NCI-H748 (cell line): ENCODE results near the gene SALL2.
"Not testable (repeated sequence)": the region's sequence is repeated elsewhere in the genome, so short reads cannot be mapped to it uniquely, and the experiment has no call there.

Experiments used
- DNase-seq: peaks from one replicate; lab custom pipeline; 2025; ENCODE audit not compliant: unreplicated experiment; lab: John Stamatoyannopoulos, UW

Gene SALL2

DNA sequence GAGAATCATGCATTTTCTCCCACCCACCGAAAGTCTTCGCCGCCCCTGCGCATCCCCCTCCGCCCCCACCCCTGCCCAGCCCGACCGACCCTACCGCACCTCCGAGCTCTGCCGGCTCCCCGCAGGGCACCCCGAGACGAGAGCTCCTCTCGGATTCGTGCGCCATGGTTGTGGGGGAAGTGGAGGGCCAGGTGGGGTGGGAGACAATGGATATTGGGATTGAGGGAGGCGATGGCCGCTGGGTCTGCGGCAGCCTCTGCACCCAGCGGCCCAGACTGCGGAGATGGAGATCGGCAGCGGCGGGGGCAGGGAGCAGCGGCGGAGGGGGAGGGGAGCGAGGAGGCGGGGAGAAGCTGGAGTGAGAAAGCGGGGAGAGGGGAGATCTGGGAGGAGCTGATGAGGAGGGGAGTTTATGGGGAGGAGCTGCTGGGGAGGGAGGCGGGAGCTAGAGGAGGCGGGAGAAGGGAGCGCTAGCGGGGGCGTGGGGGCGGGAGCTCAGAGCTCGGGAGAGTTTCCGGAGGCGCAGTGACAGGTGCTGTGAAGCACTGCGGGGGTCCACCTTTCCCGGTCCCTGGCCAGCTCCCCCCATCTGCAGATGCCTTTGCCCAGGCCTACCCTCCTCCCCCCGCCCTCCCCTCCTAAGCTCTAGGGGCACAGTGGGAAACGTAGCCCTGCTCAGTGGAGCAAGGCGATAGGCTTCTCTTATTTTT lies at the start of gene SALL2:
SALL2 (minus strand) TSS at position 385 of the 710 bp plus-strand sequence; CDS start at position 166, 219 bp downstream.
- peak; percentile 96 for DNase-seq

DNA sequence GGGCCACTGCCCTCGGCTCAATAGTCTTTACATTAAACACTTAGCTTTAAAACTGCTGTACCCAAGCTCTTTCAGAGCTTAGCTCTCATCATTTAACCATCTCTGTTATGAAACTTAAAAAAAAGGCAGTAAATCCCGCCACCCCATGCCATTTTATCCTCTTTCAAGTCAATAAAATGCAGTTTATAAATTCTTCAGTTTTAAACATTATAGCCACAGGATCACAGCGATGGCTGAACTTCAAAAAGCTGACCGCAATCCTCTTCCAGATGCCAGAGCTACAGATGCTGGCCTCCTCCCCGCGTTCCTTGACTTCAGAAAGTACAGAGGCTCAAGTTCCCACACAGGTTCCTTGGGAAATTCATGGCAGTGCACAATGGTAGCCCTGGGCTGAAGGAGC lies 49.5 kb upstream of the SALL2 start:
- no peak for DNase-seq

DNA sequence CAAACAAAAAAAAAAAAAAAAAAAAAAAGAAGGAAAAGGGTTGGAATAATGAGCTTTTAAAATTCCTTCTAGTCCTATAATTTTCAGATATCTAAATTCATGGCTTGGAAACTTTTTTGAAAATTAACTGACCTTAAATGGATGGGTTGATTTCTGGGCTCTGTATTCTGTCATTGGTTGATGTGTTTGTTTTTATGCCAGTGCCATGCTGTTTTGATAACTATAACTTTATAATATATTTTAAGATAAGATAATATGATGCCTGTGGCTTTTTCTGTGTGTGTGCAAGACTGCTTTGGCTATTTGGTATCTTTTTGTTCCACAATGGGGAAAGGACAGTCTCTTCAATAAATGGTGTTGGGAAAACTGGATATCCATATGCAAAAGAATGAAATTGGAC lies 46.5 kb upstream of the SALL2 start:
- no peak for DNase-seq

DNA sequence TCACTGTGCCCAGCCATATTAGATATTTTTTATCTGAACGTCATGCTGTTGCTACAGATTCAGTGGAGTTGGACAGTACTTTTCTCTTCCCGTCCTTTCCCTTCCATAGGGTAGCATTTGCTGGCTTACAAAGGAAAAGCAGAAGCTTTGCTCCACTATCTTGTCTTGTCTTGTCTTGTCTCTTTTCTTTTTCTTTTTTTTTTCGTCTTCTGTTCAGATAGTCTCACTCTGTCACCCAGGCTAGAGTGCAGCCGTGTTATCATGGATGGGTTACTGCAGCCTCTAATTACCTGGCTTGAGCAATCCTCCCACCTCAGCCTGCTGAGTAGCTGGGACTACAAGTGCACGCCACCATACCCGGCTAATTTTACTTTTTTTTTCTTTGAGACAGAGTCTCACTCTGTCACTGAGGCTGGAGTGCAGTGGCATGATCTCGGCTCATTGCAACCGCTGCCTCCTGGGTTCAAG lies 32.6 kb upstream of the SALL2 start:
- DNase-seq: no peak

DNA sequence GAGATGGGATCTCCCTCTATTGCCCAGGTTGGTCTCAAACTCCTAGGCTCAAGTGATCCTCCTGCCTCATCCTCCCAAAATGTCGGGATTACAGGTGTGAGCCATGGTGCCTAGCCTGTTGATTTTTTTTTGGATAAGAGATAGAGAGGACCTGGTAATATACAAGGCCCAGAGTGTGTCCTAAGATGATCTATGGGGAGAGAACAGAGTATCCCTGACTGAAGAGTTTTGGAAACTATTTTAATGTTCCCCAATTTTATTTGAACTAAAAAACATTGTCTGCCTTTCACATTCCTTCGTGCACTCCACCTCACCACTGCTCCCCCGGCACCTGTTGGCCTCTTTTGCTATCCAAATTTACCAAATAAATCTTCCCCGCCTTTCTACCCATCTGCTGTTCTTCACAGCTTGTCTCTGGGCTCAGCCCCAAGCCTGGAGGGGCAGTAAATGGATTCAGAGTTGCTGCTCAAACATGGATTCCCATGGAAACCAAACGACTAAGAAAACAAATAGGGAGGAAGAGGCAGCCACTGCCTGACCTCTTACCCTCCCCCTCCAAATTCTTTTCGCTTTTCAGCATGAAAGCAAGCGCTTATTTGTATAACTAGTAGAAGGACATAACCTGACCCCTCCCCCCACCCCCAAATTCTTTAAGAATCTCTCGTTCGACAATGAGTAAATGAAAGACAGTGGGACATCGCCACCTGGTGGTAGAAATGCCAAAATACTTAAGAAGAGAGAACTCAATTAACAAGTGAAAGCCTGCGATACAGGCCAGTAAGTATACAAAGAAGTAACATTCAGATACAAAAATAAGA lies 31.1 kb upstream of the SALL2 start:
- peak; percentile 93 for DNase-seq

DNA sequence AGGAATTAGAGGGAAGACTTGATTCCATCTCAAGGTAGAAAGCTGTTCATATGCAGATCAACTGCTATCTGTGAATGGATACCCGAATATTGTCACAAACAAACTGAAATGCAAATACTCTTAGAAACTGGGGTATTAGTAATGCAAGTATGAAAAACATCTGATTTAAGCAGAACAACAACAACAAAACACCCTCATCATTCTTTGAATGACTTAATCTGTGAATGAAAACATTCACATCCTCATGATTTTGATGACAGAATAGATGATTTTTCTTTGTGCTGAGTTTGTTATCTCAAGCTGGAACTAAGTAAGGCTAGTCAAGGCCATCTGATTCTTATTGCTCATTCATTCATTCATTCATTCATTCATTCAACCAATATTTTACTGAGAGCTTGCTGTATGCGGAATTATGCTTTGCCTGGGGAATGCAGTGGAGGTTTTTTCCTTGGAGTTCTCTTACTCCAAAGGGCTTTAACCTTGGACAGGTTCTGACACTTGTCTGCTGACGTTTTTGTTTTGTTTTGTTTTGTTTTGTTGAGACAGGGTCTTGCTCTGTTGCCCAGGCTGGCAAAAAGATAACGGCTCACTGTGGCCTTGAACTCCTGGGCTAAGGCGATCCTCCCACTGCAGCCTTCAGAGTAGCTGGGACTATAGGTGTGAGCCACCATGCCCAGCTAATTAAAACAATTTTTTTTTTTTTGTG lies 30.4 kb upstream of the SALL2 start:
- no peak for DNase-seq

DNA sequence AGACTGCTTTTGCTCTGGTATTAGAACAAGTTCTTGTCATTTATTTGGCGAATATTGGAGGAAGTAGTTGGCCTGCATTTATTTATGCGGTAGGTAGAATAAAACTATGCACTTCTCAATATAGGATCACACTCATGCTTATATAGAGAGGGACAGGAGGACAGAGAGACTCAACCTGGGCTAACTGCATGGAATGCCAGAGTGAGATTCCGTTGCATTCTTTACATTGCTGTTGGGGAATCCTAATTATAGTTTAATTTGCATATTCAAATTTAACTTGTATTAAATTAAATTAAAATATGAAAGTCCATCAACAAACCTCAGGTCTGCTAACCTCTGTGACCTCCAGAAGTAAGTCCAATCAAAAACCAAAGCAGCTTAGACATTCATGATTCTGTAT lies 27.1 kb upstream of the SALL2 start:
- DNase-seq: no peak

DNA sequence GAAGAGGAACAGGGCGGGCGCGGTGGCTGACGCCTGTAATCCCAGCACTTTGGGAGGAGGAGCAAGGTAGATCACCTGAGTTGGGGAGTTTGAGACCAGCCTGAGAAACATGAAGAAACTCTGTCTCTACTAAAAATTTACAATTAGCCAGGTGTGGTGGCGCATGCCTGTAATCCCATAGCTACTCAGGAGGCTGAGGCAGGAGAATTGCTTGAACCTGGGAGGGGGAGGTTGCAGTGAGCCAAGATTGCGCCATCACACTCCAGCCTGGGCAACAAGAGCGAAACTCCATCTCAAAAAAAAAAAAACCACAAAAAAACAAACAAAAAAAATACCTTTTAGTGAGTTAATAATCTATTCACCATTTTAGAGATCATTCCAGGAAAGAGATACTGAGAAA lies 18.4 kb upstream of the SALL2 start:
- DNase-seq: not testable (repeated sequence)

DNA sequence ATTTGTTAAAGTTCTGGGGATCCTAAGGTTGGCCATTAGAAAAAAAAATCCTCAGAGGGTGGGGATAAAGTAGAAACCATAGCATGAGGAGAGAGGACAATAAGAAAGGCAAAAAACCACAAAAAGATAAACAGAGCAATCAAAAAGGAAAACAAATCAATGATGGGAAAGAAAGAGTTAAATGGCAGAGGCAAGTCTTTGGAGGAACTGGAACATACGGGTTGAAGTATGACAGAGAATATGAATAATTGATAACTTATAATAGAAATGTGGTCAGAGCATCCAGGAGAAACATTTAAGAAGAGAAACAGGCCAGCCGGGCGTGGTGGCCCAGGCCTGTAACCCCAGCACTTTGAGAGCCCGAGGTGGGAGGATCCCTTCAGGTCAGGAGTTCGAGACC lies 17.8 kb upstream of the SALL2 start:
- no peak for DNase-seq

DNA sequence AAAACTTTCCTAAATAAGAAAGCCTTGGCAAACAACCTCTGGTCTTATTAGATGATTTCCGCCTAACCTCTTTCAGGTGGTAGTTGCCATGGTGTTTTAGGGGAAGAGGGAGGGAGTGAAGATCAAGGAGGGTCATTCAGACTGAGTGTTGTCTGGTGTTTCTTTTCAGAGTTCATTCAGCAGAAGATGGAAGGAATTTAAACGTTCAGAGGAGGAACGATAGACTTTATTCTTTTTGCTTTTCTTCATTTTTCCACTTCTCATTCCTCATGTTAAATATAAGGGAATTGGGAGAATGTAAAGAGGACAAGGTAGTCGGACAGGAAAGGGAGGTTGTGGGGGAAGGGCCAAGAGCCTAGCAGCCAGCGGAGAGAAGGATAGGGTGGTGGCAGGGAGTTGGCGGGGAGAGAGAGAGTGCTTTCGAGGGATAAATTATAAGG lies 17.4 kb upstream of the SALL2 start:
- DNase-seq: no peak

DNA sequence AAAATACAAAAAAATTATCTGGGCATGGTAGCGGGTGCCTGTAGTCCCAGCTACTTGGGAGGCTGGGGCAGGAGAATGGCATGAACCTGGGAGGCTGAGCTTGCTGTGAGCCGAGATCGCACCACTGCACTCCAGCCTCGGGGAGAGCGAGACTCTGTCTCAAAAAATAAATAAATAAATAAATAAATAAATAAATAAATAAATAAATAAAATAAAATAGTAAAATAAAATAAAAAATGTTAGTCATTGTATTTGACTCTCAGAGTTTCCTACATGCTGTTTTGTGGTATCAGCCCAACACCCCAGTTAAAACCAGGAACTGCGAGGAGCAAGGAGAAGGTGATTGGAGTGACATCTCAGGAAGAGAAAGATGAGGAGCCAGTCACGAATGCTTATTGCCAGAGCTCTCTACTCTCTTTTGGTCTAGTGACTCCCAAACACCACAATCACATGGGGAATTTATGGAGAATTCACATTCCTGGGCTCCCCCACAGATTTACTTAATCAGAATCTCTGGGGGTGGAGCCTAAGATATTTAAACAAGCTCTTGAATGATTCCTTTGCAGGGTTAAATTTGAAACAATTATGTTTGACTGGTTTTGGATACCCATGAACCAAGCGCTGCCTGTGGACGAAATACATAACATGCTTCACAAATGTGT lies 15.4 kb upstream of the SALL2 start:
- DNase-seq: no peak

DNA sequence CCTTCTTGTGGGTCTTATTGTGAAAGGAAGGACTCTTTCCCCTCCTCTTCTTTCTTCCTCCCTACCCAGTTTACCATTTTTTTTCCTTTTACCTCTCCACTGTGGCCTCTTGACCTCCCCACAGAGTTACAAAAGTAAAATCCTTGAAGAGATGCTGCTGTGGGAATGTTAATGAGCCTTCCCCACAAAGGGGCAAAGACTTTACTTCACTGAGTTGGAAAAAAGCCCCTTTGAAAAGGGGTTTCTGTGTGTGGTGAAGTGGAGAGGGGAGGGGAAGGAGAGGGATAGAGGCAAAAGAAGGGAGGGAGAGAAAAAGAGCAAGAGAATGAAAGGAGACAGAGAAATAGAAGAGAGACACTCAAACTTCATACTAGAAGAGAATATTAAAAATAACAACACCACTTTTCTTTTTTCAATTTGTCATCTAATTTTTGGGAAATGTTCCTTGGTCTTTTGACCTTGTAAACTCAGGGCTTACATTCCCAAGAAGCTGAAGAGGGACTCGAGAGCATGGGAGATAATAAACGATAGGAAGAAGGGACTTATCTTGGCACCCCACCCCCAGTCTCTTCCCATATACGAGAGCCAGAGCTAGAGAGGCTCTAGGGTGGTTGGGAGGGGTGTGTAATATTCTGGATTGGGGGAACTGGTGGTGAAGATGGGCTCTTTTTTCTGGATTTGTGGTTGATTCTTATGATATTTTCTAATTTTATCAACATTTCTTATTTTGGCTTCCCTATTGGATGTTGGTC lies 13.2 kb upstream of the SALL2 start:
- no peak for DNase-seq

DNA sequence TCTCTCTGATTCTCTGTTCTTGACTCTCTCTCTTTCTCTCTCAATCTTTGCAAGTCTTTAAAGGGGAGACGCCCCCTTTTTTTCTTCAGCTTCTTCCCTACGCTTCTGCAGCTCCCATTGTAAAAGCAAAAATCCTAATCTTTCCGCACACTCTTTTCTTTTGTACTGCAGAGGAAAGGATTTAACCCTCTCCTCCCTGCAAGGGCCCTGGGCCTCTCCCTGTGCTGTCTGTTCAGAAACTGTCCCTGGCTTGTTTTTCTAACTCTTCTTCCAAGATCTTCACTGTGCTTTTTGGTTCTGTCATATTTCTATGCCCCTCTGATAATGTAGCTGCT lies 10.9 kb upstream of the SALL2 start:
- no peak for DNase-seq

DNA sequence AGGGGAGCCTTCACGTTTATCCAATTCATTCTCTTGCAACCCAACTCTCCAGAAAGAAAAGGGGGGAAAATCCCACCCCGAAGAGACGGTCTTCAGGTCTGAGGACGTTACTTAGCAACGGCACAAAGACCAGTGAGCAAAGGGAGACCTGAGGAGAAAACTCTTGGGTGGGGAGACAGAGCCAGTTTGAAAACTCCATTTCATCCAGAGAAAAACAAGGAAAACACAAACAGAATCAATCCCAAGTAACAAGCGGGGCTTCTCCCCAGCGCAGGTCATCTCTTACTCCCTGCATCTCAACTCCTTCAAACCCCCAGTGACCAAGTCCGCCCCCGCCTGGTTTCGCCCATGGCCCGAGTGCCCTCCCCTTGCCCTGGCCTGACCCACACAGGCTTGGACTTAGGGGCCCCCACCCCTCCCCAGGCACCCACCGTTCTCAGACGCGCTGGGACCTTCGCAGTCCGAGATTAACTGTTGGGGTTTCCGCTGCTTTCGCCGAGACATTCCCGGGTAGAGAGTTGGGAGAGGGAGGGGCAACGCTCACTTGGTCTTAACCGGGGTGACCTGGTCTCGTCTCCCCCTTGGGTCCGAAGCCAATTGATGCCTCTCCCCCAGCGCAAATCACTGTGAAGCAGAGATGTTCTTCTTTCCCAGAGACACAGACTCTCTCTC lies 10.4 kb upstream of the SALL2 start:
- peak; percentile 51 for DNase-seq

DNA sequence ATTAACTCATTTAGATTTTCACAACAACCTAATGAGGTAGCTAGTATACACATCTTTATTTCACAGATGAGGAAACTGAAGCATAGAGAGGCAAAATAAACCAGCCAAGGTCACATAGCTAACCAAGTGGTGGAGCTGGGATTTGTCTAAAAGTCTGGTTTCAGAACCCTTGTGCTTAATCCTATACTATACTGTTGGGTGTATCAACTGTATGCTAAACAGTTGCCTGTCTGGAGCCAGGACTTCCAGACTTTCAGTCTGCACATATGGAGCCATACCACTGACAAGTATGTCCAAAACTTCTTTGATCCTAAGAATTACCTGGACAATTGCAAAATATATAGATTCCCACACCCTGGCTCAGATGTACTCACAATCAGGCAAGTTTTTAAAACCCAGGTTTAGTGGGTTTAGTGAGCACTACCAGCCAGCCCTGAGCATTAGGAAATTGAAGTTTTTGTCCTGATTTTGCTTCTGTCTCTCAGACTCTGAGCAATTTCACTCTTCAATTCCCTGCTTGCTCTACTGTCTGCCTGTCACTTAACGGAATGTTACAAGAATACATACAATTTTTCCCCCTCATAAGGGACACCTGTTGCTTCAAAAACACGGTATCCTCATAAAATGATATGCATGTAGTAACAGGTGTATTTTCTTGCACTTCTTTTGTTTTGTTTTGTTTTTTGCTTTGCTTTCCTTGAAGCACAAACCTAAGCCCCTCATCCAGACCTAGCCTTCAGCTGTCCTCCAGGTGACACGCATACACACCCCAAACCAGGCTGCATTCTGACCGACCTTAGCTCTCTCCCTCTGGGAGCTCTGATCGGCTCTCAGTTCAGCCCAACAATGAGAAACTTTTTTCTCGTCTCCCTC lies 9.6 kb upstream of the SALL2 start:
- no peak for DNase-seq

DNA sequence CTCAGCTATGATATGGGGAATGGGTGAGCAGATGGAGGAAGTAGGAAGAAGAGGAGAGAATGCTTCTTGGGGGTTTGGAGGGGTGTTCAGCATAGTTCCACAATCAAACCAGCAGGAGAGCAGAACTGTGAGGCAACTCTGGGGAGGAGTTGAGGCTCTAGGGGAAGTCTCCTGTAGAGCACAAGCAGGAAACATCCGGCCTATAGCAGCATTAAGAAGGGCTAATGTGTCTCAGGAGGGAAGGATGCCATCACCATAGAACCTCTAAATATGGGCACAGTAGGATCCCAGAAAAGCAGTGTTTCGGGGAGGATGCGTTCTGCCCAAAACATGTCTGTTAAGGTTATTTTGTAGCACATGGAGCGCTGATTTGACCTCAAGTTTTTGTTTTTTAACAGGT lies 8.4 kb upstream of the SALL2 start:
- DNase-seq: no peak

DNA sequence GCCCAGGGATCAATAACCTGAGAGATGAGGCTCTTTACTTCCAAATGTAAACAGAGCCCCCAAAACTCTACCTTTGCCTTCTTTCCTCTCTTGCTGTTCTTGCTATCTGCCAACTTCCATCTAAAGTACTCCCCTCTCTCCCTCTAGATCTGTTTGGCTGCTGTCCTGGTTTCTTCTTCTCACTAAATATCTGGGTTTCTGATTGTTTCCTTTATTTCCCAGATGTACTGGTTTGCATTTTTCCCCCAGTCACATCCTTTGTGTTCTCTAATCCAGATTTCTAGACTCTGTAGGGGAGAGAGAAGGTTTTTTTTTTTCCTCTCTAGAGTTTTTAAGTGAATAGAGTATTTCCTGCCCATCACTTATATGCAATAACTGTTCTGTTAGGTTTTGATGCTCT lies 7.1 kb upstream of the SALL2 start:
- DNase-seq: no peak

DNA sequence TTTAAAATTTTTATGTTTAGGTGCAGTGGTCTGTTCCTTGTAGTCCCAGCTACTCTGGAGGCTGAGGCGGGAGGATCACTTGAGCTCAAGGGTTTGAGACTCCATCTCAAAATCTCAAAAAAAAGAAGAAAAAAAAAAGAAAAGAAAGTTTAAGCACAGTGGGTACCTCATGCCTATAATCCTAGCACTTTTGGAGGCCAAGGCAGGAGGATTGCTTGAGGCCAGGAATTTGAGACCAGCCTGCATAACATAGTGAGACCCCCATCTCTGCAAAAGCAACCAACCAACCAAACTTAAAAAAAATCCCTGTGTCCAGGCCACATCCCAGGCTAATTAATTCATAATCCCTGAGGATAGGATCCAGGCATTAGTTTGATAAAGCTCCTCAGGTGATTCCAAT lies 3.4 kb upstream of the SALL2 start:
- no peak for DNase-seq
